B cell (primary cell): ENCODE results near the gene BTNL2. TPM values are rescaled to one million over a fixed set of nuclear protein-coding genes. Genes with fewer than 3 reads are reported as not detected.

Experiments used
- ATAC-seq: fragments of 200-7000 bp; cut with Tn5 transposase; one replicate; pipeline ENCODE4 v1.10.0; 2021; ENCODE audit warnings: low read depth, mild to moderate bottlenecking, moderate number of reproducible peaks, moderate library complexity
- CTCF ChIA-PET: fragments of 350-600 bp; sonication (Branson Sonifier 250); formaldehyde crosslinking; loops from one replicate; lab custom pipeline; 2021; ENCODE audit warnings: antibody characterized with exemption, inconsistent platforms; lab: Charles Lee
- POLR2A ChIA-PET: fragments of 350-600 bp; sonication (Branson Sonifier 250); formaldehyde crosslinking; loops from one replicate; lab custom pipeline; 2021; ENCODE audit warnings: antibody characterized with exemption; lab: Charles Lee
- DNase-seq: peaks from one replicate; pipeline ENCODE4 v3.0.0; 2013
- H2AFZ ChIP-seq: 2 replicates; pipeline ENCODE4 v1.6.1; 2012; ENCODE audit warnings: mild to moderate bottlenecking, low read depth, low read length; ENCODE audit not compliant: insufficient read depth, poor library complexity, severe bottlenecking
- H3K27ac ChIP-seq, 2 donors: 1 replicate in 1 of 2; 2 replicates in 1 of 2; pipeline ENCODE4 v1.5.1; 2012 to 2013; ENCODE audit warnings: low read length in 2 of 2, mild to moderate bottlenecking in 2 of 2, moderate library complexity in 1 of 2
- H3K27me3 ChIP-seq, 4 experiments: fragments of 200-600 bp in 1 of 4; sonication (generic) in 1 of 4; replicated peaks in 1 of 4; 1 replicate in 2 of 4; 2 replicates in 2 of 4; pipeline versions ENCODE4 v1.6.1 to v1.7.0; 2013 to 2016; ENCODE audit warnings: low read length in 3 of 4, mild to moderate bottlenecking in 2 of 4, mixed read lengths in 1 of 4, moderate library complexity in 1 of 4; ENCODE audit not compliant: insufficient read depth in 4 of 4, control insufficient read depth in 3 of 4; ENCODE audit errors: control extremely low read depth in 1 of 4
- H3K36me3 ChIP-seq, 2 experiments: replicated peaks in 1 of 2; 1 replicate in 1 of 2; 2 replicates in 1 of 2; pipeline versions ENCODE4 v1.6.1 to v1.7.1; 2013; ENCODE audit warnings: low read length in 1 of 2; ENCODE audit not compliant: insufficient read depth in 2 of 2, control insufficient read depth in 1 of 2; ENCODE audit errors: control extremely low read depth in 1 of 2, extremely low read depth in 1 of 2
- H3K4me1 ChIP-seq, 2 donors: fragments of 200-600 bp in 1 of 2; sonication (generic) in 1 of 2; 1 replicate in 1 of 2; 2 replicates in 1 of 2; pipeline versions ENCODE4 v1.5.1 to v1.6.1; 2013 to 2017; ENCODE audit warnings: low read length in 2 of 2; ENCODE audit not compliant: control insufficient read depth in 2 of 2, insufficient read depth in 2 of 2
- H3K4me2 ChIP-seq: replicated peaks from 2 replicates; pipeline ENCODE3; 2012; ENCODE audit warnings: mild to moderate bottlenecking, low read depth, low read length; ENCODE audit not compliant: poor library complexity, severe bottlenecking
- H3K4me3 ChIP-seq, 5 experiments: fragments of 200-600 bp in 1 of 5; sonication (generic) in 1 of 5; 1 replicate in 3 of 5; 2 replicates in 2 of 5; pipeline versions ENCODE4 v1.5.1 to v1.7.0; 2011 to 2016; ENCODE audit warnings: low read length in 4 of 5, mild to moderate bottlenecking in 4 of 5, low read depth in 2 of 5, control low read depth in 1 of 5, moderate library complexity in 1 of 5; ENCODE audit not compliant: insufficient read depth in 1 of 5; ENCODE audit errors: control extremely low read depth in 1 of 5, extremely low read depth in 1 of 5
- H3K79me2 ChIP-seq: fragments of 200-600 bp; sonication (generic); one replicate; pipeline ENCODE4 v1.6.0; 2016; ENCODE audit warnings: low read length; ENCODE audit not compliant: control insufficient read depth, insufficient read depth
- H3K9ac ChIP-seq: fragments of 200-600 bp; sonication (generic); 2 replicates; pipeline ENCODE4 v1.6.1; 2017; ENCODE audit warnings: mild to moderate bottlenecking, low read length, moderate library complexity
- H3K9me3 ChIP-seq, 3 donors: one replicate each; pipeline versions ENCODE4 v1.6.1 to v1.7.1; 2013; ENCODE audit warnings: low read length in 2 of 3; ENCODE audit not compliant: control insufficient read depth in 2 of 3, insufficient read depth in 1 of 3; ENCODE audit errors: control extremely low read depth in 1 of 3
- H4K20me1 ChIP-seq: 2 replicates; pipeline ENCODE4 v1.6.0; 2012; ENCODE audit warnings: mild to moderate bottlenecking, low read length; ENCODE audit not compliant: insufficient read depth, control insufficient read depth, poor library complexity, severe bottlenecking
- H3K27ac Mint-ChIP-seq: one replicate; pipeline ENCODE4 v1.8.0; 2021; ENCODE audit warnings: mixed read lengths
- H3K27me3 Mint-ChIP-seq: one replicate; pipeline ENCODE4 v1.8.0; 2021; ENCODE audit warnings: mixed read lengths
- H3K4me1 Mint-ChIP-seq: one replicate; pipeline ENCODE4 v1.8.0; 2021; ENCODE audit warnings: mixed read lengths
- H3K4me3 Mint-ChIP-seq: one replicate; pipeline ENCODE4 v1.8.0; 2021; ENCODE audit warnings: mixed read lengths
- H3K9me3 Mint-ChIP-seq: one replicate; pipeline ENCODE4 v1.8.0; 2022; ENCODE audit warnings: mixed read lengths; ENCODE audit not compliant: insufficient read depth
- CTCF ChIP-seq: fragments of 200-600 bp; IDR thresholded peaks from one replicate; pipeline ENCODE4 v1.8.0; 2022; ENCODE audit warnings: antibody characterized with exemption, mild to moderate bottlenecking
- EZH2 ChIP-seq: IDR thresholded peaks from 2 replicates; pipeline ENCODE4 v1.6.1; 2012; ENCODE audit warnings: borderline replicate concordance, low read depth, mild to moderate bottlenecking, moderate library complexity, low read length; ENCODE audit not compliant: insufficient read depth, poor library complexity, severe bottlenecking
- WGBS: methylation state at CpG from one replicate; pipeline ENCODE4 v1.1.5; 2013; ENCODE audit warnings: missing lambda C conversion rate; ENCODE audit not compliant: insufficient coverage; 5-methylcytosine and 5-hydroxymethylcytosine counted together
- intact Hi-C: fragments of 100-400 bp; cut with micrococcal nuclease; formaldehyde crosslinking; loops from one replicate; pipeline ENCODE4 v1.10.0; 2022
- polyA plus RNA-seq: library from polyadenylated mRNA; depleted of rRNA; stranded (reverse); fragments of >200 nt; gene quantifications from 2 replicates; pipeline ENCODE4 v1.2.3, GENCODE V29; 2012
- total RNA-seq, 2 donors: library from RNA; stranded (reverse); fragments of 120-200 nt in 1 of 2; gene quantifications; 1 replicate in 1 of 2; 2 replicates in 1 of 2; pipeline versions ENCODE4 v1.2.3 to v1.2.4, GENCODE V29; 2013 to 2022

Gene BTNL2
- total and polyA plus RNA-seq, 2 donors (not counting 1 experiment from before 2014, with no cell fraction given): not detected

- Histone ChIP-seq H3K4me2 (no peak overlapping the region), H3K9me3 (no peaks in the 10 kb centered on the region), H2AFZ (no peak overlapping the region), H3K9ac (no peak overlapping the region), H3K36me3 (no peaks in the 10 kb centered on the region), H4K20me1 (no peaks in the 10 kb centered on the region), H3K27me3 (no peaks in the 10 kb centered on the region), H3K4me3 (no peak overlapping the region), H3K4me1 (no peaks in the 10 kb centered on the region), H3K27ac (no peak overlapping the region), H3K79me2 (no peaks in the 10 kb centered on the region)
- Mint-ChIP-seq H3K27ac (no peak overlapping the region), H3K9me3 (no peaks in the 10 kb centered on the region), H3K4me3 (no peak overlapping the region), H3K4me1 (peaks cover 2% of the 10 kb centered on the region), H3K27me3 (no peaks in the 10 kb centered on the region)
- DNase-seq (no peak), ATAC-seq (no peak)
- ChIA-PET POLR2A (no interaction called here), CTCF (no interaction called here)
- intact Hi-C loops: no loop called here
- TF ChIP-seq CTCF (no peak), EZH2 (no peak)
- WGBS: no CpG with 5 or more reads among the region's 2 CpGs
These were observed 36.5 kb downstream of the BTNL2 start for GRCh38 chr6:32370505-32370904.

- Histone ChIP-seq H3K4me3 (no peak overlapping the region), H3K27me3 (no peaks in the 10 kb centered on the region), H3K9me3 (no peaks in the 10 kb centered on the region), H2AFZ (no peak overlapping the region), H3K79me2 (no peaks in the 10 kb centered on the region), H3K27ac (no peak overlapping the region), H3K9ac (no peak overlapping the region), H4K20me1 (no peaks in the 10 kb centered on the region), H3K4me2 (no peak overlapping the region), H3K4me1 (no peaks in the 10 kb centered on the region), H3K36me3 (no peaks in the 10 kb centered on the region)
- no peak for DNase-seq
- Mint-ChIP-seq H3K4me3 (no peak overlapping the region), H3K27ac (no peak overlapping the region), H3K4me1 (no peaks in the 10 kb centered on the region), H3K27me3 (no peaks in the 10 kb centered on the region), H3K9me3 (no peaks in the 10 kb centered on the region)
- TF ChIP-seq EZH2 (no peak), CTCF (no peak)
- ChIA-PET CTCF (interaction anchor here (0.6 kb wide), 1 partner anchor 440 kb away, joined by 3 read pairs; no protein-coding TSS in a partner anchor), POLR2A (no interaction called here)
- no peak for ATAC-seq
- WGBS: 47% methylated on average over 2 of the region's 3 CpGs
- intact Hi-C loops: no loop called here
These were observed 37.3 kb downstream of the BTNL2 start for GRCh38 chr6:32369660-32370059.
